GM12865 (cell line): ENCODE data around the gene POLD1.

ENCODE experiments used
- DNase-seq: peaks from one replicate; pipeline ENCODE4 v3.0.0; 2010; ENCODE audit warnings: low read depth
- H3K4me3 ChIP-seq: 2 replicates; pipeline ENCODE4 v1.5.1; 2011; ENCODE audit warnings: mild to moderate bottlenecking, low read depth, low read length, control low read depth
- TF ChIP-seq, protein P1 (sequence below): IDR thresholded peaks from 2 replicates; pipeline ENCODE4 v1.5.1; 2011; ENCODE audit warnings: low read length, control low read depth, low read depth, inconsistent platforms; ENCODE audit not compliant: insufficient read depth; ENCODE audit errors: missing control alignments

Gene POLD1

DNA sequence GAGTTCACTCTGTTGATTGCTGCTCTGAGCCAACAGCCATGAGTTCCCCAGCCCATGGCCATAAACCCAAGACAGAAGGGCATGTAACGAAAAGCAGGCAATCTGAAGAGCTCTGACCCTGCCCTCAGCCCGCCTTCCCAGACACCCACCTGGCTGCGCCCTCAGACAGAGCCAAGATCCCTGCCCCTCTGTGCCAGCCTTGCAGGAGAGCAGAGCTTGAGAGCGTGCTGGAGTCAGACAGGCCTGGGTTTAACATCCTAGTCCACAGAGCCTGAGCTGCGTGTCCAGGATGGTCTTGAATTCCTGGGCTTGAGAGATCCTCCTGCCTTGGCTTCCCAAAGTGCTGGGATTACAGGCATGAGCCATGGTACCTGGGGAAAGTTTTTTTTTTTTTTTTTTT is 73.2 kb downstream of the POLD1 start:
- TF ChIP-seq, protein P1, sequence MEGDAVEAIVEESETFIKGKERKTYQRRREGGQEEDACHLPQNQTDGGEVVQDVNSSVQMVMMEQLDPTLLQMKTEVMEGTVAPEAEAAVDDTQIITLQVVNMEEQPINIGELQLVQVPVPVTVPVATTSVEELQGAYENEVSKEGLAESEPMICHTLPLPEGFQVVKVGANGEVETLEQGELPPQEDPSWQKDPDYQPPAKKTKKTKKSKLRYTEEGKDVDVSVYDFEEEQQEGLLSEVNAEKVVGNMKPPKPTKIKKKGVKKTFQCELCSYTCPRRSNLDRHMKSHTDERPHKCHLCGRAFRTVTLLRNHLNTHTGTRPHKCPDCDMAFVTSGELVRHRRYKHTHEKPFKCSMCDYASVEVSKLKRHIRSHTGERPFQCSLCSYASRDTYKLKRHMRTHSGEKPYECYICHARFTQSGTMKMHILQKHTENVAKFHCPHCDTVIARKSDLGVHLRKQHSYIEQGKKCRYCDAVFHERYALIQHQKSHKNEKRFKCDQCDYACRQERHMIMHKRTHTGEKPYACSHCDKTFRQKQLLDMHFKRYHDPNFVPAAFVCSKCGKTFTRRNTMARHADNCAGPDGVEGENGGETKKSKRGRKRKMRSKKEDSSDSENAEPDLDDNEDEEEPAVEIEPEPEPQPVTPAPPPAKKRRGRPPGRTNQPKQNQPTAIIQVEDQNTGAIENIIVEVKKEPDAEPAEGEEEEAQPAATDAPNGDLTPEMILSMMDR = no peak
- no peak overlapping the region for H3K4me3 ChIP-seq
- no peak for DNase-seq

DNA sequence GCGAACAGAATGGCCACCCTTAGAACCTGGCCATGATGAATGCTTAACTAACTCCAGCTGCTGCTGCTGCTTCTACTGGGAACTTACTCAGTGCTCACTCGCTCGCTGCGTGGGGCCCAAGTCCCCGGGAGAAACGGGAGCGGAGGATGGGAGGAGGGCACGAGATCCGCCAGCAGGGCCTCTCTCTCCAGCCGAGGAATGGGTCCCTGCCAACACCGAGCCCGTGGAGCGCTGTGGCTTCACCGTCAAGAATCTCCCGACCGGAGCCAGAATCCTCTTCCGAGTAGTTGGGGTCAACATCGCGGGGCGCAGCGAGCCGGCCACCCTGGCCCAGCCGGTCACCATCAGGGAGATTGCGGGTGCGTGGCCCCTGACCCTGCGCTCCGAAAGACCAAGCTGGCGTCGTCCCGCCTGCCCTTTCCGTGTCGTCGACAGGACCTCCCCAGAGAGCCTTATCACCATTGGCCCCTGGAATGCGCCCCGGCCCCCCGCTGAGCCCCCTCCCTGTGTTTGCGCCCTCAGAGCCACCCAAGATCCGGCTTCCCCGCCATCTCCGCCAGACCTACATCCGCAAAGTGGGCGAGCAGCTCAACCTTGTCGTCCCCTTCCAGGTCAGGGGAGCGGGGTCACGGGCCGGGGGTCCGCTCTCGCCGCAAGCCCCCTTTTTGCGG is 74.4 kb downstream of the POLD1 start:
- DNase-seq = no peak
- H3K4me3 ChIP-seq = no peak overlapping the region
- TF ChIP-seq, protein P1 = no peak

DNA sequence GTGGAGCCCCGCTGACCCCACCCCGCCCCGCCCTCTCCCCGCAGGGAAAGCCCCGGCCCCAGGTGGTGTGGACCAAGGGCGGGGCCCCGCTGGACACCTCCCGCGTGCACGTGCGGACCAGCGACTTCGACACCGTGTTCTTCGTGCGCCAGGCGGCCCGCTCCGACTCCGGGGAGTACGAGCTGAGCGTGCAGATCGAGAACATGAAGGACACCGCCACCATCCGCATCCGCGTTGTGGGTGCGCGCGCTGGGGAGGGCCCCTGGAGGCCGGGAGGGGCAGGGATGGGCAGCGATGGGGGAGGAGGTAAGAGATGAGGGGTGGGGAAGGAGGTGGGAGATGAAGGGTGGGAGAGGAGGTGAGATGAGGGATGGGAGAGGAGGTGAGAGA is 74.9 kb downstream of the POLD1 start:
- no peak for DNase-seq
- no peak overlapping the region for H3K4me3 ChIP-seq
- TF ChIP-seq, protein P1 = no peak

DNA sequence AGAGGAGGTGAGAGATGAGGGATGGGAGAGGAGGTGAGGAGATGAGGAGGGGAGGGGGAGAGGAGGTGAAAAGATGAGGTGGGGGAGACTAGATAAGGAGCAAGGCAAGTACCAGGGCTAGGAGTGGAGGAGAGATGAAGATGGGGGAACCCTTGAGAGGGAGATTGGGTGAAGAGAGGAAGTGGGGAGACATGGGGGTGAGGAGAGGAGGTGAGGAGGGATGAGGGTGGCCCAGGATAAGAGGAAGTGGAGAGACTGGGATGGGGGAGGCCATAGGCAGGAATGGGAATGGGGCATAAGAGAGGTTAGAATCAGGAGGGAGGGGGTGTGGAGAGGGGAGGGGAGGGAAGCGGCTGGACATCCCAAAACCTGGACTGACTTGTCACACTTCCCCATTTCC is 75.5 kb downstream of the POLD1 start:
- H3K4me3 ChIP-seq = no peak overlapping the region
- TF ChIP-seq, protein P1 = no peak
- no peak for DNase-seq

DNA sequence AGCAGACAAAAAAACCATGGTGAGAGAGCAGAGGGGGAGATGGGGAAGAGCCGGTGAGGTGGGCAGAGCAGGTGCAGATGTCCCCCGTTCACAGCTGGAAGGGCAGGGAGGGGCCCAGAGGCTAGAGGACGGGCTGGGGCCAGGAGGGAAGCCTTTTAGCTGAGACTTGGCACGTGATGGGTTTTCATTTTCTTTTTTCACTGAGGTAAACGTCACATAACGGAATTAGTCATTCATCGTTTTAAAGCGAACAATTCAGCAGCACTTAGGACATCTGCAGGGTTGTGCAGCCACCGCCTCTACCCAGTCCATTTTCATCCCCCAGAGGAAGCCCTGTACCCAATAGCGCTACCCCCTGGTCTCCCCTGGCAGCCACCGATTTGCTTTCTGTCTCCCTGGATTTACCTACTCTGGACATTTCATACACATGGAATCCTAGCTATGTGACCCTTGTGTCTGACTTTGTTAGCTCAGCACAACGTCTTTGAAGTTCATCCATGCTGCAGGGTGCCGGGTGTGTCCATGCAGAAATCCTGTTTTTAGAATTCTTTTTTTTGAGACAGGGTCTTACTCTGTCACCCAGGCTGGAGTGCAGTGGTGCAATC is 76.1 kb downstream of the POLD1 start:
- H3K4me3 ChIP-seq = peak overlapping the region; percentile 43
- DNase-seq = peak; percentile 91
- TF ChIP-seq, protein P1 = peak; percentile 29

DNA sequence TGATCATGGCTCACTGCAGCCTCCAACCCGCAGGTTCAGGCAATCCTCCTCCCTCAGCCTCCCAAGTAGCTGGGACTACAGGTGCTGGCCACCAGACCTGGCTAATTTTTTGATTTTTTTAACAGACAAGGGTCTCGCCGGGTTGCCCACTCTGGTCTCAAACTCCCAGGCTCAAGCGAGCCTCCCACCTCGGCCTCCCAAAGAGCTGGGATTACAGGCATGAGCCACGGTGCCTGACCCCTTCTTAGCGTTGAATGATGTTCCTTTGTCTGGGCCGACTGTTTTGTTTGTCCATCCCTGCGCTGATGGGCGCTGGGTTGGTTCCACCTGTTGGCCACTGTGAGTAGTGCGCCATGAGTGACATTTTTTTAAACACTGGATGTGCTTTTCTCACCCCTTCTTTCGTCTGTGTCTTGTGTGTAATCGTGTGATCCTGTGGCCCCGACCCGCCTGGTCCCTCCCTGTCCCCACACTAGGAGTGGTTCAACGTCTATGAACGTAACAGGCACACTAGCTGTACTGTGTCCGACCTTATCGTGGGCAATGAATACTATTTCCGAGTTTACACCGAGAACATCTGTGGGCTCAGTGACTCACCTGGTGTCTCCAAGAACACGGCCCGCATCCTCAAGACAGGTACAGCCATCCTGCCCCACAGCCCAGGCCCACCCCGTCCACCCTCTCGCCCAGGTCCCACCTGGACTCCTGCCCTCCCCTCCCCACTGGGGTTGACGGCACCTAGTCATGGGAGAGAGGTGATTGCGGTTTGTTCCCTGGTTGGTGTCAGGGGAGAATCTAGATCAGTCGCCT is 77.1 kb downstream of the POLD1 start:
- no peak overlapping the region for H3K4me3 ChIP-seq
- peak; percentile 89 for DNase-seq
- TF ChIP-seq, protein P1 = peak; percentile 89
